HG03521 (cell line): ENCODE data around the gene KCNN1.
"Not testable (repeated sequence)": the region's sequence is repeated elsewhere in the genome, so short reads cannot be mapped to it uniquely, and the experiment has no call there.

Experiments
- ATAC-seq: cut with Tn5 transposase; IDR thresholded peaks from one replicate; pipeline ENCODE4 v1.9.1; 2021; ENCODE audit warnings: mild to moderate bottlenecking, moderate library complexity; ENCODE audit not compliant: unreplicated experiment

Gene KCNN1

DNA sequence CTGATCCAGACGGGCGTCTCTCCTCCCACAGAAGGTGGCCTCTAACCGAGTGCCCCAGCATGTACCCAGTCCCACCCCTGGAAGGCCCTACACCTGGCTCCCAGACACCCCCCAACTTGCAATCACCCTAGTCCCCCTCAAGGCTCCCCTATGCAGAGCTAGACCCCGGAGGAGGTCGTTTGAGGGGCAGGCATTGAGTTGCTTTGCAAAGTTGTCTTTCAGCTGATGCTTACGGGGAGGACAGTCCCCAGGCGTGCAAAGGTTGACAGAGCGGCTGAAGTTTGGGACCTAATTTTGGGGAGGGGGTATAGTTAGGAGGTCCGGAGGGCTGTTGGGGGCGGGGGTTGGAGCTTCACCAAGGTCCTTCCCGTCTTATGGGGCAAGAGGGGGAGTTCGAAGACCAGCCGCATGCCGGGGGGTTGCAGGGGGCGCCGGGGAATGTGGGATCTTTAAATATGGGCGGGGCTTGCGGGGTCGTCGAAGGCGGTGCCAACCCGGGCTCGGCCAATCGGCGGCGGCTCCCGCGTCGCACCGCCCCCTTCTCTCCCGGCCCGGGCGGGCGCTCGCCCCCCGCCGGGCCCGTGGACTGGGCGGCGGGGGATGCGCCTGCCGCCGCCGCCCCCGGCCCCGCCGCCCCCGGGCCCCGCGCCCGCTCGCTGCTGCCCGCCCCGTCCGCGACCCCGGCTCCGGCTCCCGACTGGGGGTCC, at the start of gene KCNN1:
TSS of gene KCNN1 (plus strand) at position 558 of the 707 bp plus-strand sequence. CDS start 6,782 bp downstream, outside the sequence.
- no peak for ATAC-seq

DNA sequence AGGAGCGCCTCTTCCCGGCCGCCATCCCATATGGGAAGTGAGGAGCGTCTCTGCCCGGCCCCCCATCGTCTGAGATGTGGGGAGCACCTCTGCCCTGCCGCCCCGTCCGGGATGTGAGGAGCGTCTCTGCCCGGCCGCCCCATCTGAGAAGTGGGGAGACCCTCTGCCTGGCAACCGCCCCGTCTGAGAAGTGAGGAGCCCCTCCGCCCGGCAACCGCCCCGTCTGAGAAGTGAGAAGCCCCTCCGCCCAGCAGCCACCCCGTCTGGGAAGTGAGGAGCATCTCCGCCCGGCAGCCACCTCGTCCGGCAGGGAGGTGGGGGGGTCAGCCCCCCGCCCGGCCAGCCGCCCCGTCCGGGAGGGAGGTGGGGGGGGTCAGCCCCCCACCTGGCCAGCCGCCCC, 48.8 kb upstream of the KCNN1 start:
- not testable (repeated sequence) for ATAC-seq

- not testable (repeated sequence) for ATAC-seq
Observed at GRCh38 chr19:17919122-17919521, 47.8 kb upstream of the KCNN1 start.

DNA sequence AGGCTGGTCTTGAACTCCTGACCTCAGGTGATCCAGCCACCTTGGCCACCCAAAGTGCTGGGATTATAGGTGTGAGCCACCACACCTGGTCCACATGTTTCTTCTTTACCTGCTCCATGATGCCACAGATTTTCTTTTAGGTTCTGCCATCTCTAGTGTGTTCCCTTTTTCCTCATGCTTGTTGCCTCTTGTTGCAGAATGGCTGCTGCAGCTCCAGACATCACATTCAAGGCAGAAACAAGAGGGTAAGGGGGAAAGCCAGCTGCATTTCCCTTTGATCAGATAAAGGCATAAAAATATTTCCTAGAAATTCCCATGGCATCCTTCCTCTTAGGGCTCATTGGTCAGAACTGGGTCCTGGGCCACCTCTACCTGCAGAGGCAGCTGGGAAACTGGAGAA, 46.4 kb upstream of the KCNN1 start:
- no peak for ATAC-seq

- ATAC-seq, result no peak
Observed at GRCh38 chr19:17922138-17922537, 44.8 kb upstream of the KCNN1 start.

DNA sequence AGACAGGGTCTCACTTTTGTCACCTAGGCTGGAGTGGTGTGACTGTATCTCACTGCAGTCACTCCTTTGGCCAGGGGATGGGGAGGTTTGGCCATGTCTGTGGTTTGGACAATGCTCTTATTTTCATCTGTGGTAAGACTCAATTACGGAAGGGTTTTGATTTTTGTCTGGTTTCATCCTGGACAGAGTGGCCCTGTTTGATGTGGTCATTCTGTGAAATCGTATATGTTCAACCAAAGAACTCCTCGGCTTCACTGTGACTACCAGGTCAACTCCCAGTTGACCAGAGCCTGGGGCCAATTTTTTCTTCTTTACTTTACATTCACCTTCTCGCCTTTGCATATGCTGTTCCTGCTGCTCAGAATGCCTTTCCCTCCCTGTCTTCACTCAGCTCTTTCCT, 40.9 kb upstream of the KCNN1 start:
- no peak for ATAC-seq

DNA sequence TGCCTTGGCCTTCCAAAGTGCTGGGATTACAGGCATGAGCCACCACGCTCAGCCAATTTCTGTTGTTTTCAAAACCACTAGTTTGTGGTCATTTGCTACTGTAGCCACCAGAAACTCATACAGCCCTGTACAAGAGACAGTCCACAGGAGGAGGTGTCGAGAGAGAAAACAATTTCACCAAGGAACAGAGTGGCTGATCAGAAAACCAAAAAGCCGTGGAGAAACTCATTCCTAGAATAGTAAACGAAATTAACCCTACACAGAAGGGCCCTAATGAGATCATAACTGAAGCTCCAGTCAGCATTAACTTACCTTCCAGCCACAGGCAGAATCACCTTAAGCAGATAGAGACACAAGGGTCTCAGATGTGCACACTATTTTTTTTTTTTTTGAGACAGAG, 37.9 kb upstream of the KCNN1 start:
- ATAC-seq, result no peak

DNA sequence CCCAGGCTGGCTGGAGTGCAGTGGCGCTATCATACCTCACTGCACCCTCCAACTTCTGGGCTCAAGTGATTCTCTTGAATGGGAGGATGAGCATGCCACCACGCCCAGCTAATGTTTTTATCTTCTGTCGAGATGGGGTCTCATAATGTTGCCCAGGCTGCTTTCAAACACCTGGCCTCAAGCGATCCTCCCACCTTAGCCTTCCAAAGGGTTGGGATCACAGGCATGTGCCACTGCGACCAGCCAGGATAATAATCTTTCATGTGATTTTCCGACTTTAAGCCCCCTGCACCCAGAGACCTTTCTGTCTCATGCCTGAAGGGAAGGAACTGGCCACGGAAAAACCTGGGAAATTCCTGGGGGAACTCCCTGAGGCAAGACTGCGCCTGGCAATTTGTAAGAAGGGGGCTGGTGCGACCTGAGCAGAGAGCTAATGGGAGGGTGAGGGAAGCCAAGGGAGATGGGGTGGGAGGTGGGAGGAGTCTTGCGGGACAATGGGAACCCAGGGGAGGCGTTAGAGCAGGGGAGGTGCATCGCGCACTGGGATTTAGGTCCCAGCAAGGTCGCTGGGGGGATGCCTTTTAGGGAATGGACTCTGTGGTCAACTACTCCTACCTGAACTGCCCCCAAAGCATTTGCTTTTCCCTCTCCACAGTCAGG, 35.2 kb upstream of the KCNN1 start:
- no peak for ATAC-seq

- peak; percentile 82 for ATAC-seq
Observed at GRCh38 chr19:17932485-17933338, 34.2 kb upstream of the KCNN1 start, which contains the start of gene CCDC124. TSS of gene CCDC124 (plus strand) at chr19:17933015. CDS start at chr19:17936421, 3,406 bp downstream.

DNA sequence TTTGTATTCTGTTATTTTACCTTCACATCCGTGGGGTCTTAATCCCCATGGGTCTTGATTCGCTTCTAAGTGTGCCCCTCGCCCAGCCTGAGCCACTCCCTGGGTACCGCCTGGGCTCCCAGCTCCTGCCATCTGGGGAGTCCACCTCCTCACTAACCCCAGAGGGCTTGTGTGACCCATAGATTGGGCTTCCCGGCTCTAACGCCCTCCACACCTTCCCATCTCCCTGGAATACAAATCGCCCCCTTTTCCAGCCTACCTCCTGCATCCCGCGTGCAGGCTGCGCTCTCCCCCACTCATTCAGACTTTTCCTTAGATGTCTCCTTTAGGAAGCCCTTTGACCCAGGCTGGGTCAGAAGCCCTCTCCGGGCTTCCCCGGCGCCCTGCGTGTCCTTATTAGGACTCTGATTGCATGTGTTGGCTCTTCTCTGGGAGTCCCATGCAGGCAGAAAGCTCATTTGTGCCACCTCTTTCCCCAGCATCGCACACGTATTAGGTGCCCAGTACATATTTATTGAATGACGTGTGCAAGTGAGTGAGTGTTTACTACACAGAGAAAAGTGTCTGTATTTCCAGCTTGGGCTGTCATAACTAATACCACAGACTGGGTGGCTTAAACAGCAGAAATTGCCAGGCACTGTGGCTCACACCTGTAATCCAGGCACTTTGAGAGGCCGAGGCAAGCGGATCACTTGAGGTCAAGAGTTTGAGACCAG, 33.3 kb upstream of the KCNN1 start:
- ATAC-seq, result no peak

GRCh38 chr19:17936379-17936778, 30.5 kb upstream of the KCNN1 start:
- no peak for ATAC-seq

DNA sequence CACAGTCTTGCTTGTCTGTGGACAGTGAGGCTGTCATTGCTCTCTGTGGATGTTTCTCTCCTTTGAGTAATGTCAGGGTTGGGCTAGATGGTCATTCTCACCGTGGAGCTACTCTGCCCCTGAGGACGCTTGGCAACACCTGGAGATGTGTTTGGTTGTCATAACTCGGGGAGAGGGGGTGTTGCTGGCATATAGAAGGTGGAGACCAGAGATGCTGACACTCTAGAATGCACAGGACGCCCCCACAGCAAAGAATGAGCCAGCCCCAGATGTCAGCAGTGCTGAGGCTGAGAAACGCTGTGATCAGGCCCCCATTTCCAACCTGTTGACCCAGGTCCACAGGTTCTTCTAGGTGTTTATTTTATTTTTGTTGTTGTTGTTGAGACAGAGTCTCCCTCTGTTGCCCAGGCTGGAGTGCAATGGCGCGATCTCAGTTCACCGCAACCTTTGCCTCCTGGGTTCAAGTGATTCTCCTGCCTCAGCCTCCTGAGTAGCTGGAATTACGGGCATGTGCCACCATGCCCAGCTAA, 29.5 kb upstream of the KCNN1 start:
- ATAC-seq, result no peak

GRCh38 chr19:17938092-17938845, 28.6 kb upstream of the KCNN1 start:
- ATAC-seq, result no peak

- no peak for ATAC-seq
Observed at GRCh38 chr19:17942181-17942580, 24.7 kb upstream of the KCNN1 start.

DNA sequence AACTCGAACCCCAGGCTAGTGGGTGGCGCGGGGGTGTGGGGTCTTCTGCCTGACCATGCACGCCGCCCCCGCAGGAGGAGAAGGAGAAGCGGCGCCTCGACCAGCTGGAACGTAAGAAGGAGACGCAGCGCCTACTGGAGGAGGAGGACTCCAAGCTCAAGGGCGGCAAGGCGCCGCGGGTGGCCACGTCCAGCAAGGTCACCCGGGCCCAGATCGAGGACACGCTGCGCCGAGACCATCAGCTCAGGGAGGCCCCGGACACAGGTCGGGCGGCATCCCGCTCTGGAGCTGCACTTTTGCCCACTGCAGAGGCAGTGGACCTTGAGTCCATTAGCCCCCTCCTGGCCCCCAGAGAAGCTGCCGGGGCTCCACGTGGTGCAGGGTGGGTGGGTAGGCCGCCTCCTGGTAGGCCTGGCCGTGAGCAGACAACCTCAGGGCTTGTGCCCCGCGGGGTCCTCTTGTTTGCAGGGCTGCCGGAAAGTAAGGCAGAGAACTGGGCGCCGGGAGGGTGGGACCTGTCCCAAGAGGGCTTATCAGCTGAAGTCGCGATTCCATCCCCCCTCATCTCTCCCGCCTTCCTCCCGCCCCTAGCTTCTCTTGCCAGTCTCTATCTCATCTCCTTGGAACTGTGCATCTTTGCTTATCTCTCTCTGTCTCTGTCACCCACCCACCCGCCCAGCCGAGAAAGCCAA, 24.2 kb upstream of the KCNN1 start:
- no peak for ATAC-seq

GRCh38 chr19:17943274-17944221, 23.4 kb upstream of the KCNN1 start:
- no peak for ATAC-seq

DNA sequence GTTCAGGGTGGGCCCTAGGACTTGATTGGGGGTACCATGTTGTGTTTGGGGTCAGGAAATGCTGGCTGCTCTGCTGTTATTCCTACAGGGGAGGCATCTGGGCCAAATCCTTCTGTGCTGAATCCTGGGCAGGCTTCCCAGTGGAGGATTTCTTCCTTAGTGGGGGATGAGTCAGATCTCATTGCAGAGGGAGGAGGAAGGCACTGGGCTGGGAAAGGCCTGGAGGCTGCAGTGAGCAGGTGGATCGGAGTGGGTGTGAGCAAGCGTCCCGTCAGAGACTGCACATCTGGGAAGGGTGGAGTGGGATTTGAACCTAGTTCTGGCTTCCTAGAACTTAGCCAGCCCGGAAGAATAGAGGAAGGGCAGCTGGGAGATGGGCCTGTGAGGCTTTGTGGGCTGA, 22.6 kb upstream of the KCNN1 start:
- ATAC-seq, result no peak
